CD4-positive, alpha-beta T cell (primary cell): ENCODE results near the gene PCSK2. TPM values are rescaled to one million over a fixed set of nuclear protein-coding genes. Genes with fewer than 3 reads are reported as not detected.

Source experiments
- ATAC-seq: fragments of 200-7000 bp; cut with Tn5 transposase; one replicate; pipeline ENCODE4 v1.10.0; 2022; ENCODE audit warnings: mild to moderate bottlenecking; ENCODE audit not compliant: poor library complexity
- CTCF ChIA-PET: fragments of 350-600 bp; sonication (Branson Sonifier 250); formaldehyde crosslinking; loops from one replicate; lab custom pipeline; 2021; ENCODE audit warnings: antibody characterized with exemption, inconsistent platforms; lab: Charles Lee
- POLR2A ChIA-PET: fragments of 350-600 bp; sonication (Branson Sonifier 250); formaldehyde crosslinking; loops from one replicate; lab custom pipeline; 2021; ENCODE audit warnings: antibody characterized with exemption, inconsistent platforms; lab: Charles Lee
- DNase-seq, 14 experiments: peaks; one replicate each; pipeline ENCODE4 v3.0.0-alpha.2; 2013 to 2020; ENCODE audit warnings: mixed read lengths in 2 of 14
- H3K27ac ChIP-seq, 2 donors: one replicate each; pipeline versions ENCODE4 v1.5.1 to v1.7.0; 2013; ENCODE audit warnings: low read length in 2 of 2, low read depth in 1 of 2, mild to moderate bottlenecking in 1 of 2
- H3K27me3 ChIP-seq, 2 experiments: 1 replicate in 1 of 2; 2 replicates in 1 of 2; pipeline versions ENCODE4 v1.6.1 to v1.7.0; 2013; ENCODE audit warnings: low read length in 2 of 2, control low read depth in 1 of 2, mild to moderate bottlenecking in 1 of 2, moderate library complexity in 1 of 2; ENCODE audit not compliant: insufficient read depth in 2 of 2, control insufficient read depth in 1 of 2
- H3K36me3 ChIP-seq: one replicate; pipeline ENCODE4 v1.6.1; 2013; ENCODE audit warnings: low read length, control low read depth; ENCODE audit not compliant: insufficient read depth
- H3K4me1 ChIP-seq: one replicate; pipeline ENCODE4 v1.6.1; 2013; ENCODE audit warnings: low read length, control low read depth; ENCODE audit not compliant: insufficient read depth
- H3K4me3 ChIP-seq: one replicate; pipeline ENCODE4 v1.5.1; 2013; ENCODE audit warnings: mild to moderate bottlenecking, low read length, moderate library complexity
- H3K9me3 ChIP-seq, 2 experiments: 1 replicate in 1 of 2; 2 replicates in 1 of 2; pipeline versions ENCODE4 v1.6.1 to v1.7.0; 2013; ENCODE audit warnings: low read length in 2 of 2, mild to moderate bottlenecking in 2 of 2, control low read depth in 1 of 2, moderate library complexity in 1 of 2; ENCODE audit not compliant: control insufficient read depth in 1 of 2, insufficient read depth in 1 of 2
- H3K27ac Mint-ChIP-seq: one replicate; pipeline ENCODE4 v1.8.0; 2020; ENCODE audit warnings: mixed read lengths
- H3K27me3 Mint-ChIP-seq: one replicate; pipeline ENCODE4 v1.8.0; 2021; ENCODE audit warnings: mixed read lengths
- H3K36me3 Mint-ChIP-seq: one replicate; pipeline ENCODE4 v1.8.0; 2021; ENCODE audit warnings: low read depth, mixed read lengths
- H3K4me1 Mint-ChIP-seq: one replicate; pipeline ENCODE4 v1.8.0; 2021; ENCODE audit warnings: low read depth, mixed read lengths
- H3K4me3 Mint-ChIP-seq: one replicate; pipeline ENCODE4 v1.8.0; 2020; ENCODE audit warnings: mild to moderate bottlenecking, mixed read lengths
- H3K9me3 Mint-ChIP-seq: one replicate; pipeline ENCODE4 v1.8.0; 2020; ENCODE audit warnings: mixed read lengths
- CTCF ChIP-seq: fragments of 200-600 bp; IDR thresholded peaks from one replicate; pipeline ENCODE4 v1.8.0; 2022; ENCODE audit warnings: antibody characterized with exemption, mild to moderate bottlenecking
- intact Hi-C, 2 experiments: fragments of 100-400 bp; cut with DNase I in 1 of 2; cut with micrococcal nuclease in 1 of 2; formaldehyde crosslinking; loops; one replicate each; pipeline versions ENCODE4 v1.15.1 to v1.9.0; 2023 to 2025; cut with DNase I, micrococcal nuclease
- total RNA-seq, 174 experiments: library from RNA in 2 of 174; stranded (reverse) in 2 of 174; gene quantifications; one replicate each; pipeline ENCODE4 v1.2.3 and lab custom pipeline; 2021 to 2026

Gene PCSK2
- total RNA-seq, 2 experiments from 2014 or later: not detected

GRCh38 chr20:17306427-17306826 is 79.6 kb downstream of the PCSK2 start:
- H3K9me3 Mint-ChIP-seq: no peaks in the 10 kb centered on the region
- no peak for TF ChIP-seq CTCF
- intact Hi-C loops: no loop called here

GRCh38 chr20:17314264-17314663 is 87.4 kb downstream of the PCSK2 start:
- CTCF ChIA-PET: no interaction called here
- H3K36me3 Mint-ChIP-seq: no peaks in the 10 kb centered on the region

More at GRCh38 chr20:17306427-17306826, 79.6 kb downstream of the PCSK2 start:
- POLR2A ChIA-PET: no interaction called here
- Mint-ChIP-seq H3K36me3 (no peaks in the 10 kb centered on the region), H3K4me3 (no peak overlapping the region), H3K4me1 (no peaks in the 10 kb centered on the region), H3K27ac (no peak overlapping the region), H3K27me3 (peaks cover 5% of the 10 kb centered on the region)
- Histone ChIP-seq H3K27me3 (no peaks in the 10 kb centered on the region), H3K4me3 (no peak overlapping the region), H3K9me3 (peaks cover 0 to 4% of the 10 kb centered on the region in 2 experiments), H3K4me1 (no peaks in the 10 kb centered on the region), H3K36me3 (no peaks in the 10 kb centered on the region), H3K27ac (no peak overlapping the region)
- no peak for ATAC-seq
- CTCF ChIA-PET: no interaction called here
- no peak for DNase-seq

GRCh38 chr20:17315407-17316231 is 88.8 kb downstream of the PCSK2 start:
- TF ChIP-seq CTCF: no peak
- no peaks in the 10 kb centered on the region for H3K36me3 ChIP-seq
- intact Hi-C loops: no loop called here
- Mint-ChIP-seq H3K27ac (no peak overlapping the region), H3K4me1 (no peaks in the 10 kb centered on the region), H3K9me3 (no peaks in the 10 kb centered on the region), H3K27me3 (peaks cover 49% of the 10 kb centered on the region), H3K4me3 (no peak overlapping the region), H3K36me3 (no peaks in the 10 kb centered on the region)
- ChIA-PET CTCF (no interaction called here), POLR2A (no interaction called here)
- ATAC-seq (no peak), DNase-seq (no peak)
- H3K4me1 ChIP-seq: no peaks in the 10 kb centered on the region
- H3K9me3 ChIP-seq: peaks cover 0 to 11% of the 10 kb centered on the region in 2 experiments
- H3K4me3 ChIP-seq: no peak overlapping the region
- H3K27me3 ChIP-seq: peaks cover 27 to 32% of the 10 kb centered on the region in 2 experiments
- H3K27ac ChIP-seq: no peak overlapping the region

More at GRCh38 chr20:17314264-17314663, 87.4 kb downstream of the PCSK2 start:
- intact Hi-C loops: no loop called here
- Histone ChIP-seq H3K4me1 (no peaks in the 10 kb centered on the region), H3K27ac (no peak overlapping the region), H3K36me3 (no peaks in the 10 kb centered on the region), H3K27me3 (peaks cover 27 to 32% of the 10 kb centered on the region in 2 experiments), H3K4me3 (no peak overlapping the region), H3K9me3 (peaks cover 0 to 13% of the 10 kb centered on the region in 2 experiments)
- no peak for TF ChIP-seq CTCF
- no peak overlapping the region for H3K4me3 Mint-ChIP-seq
- no peaks in the 10 kb centered on the region for H3K9me3 Mint-ChIP-seq
- ATAC-seq: no peak
- H3K27ac Mint-ChIP-seq: no peak overlapping the region
- peaks cover 49% of the 10 kb centered on the region for H3K27me3 Mint-ChIP-seq
- DNase-seq: no peak
- POLR2A ChIA-PET: no interaction called here
- no peaks in the 10 kb centered on the region for H3K4me1 Mint-ChIP-seq
